ENCODE data around the gene EYA2. TPM values are rescaled to one million over a fixed set of nuclear protein-coding genes. Genes with fewer than 3 reads are reported as not detected.
A peak's percentile ranks its signal among the peaks of the same experiment; 100 is the strongest.

Gene EYA2
- total and polyA plus RNA-seq, 2 experiments from 2014 or later = 0.18 TPM; not detected in 1

GRCh38 chr20:47054945-47055344 lies 160.3 kb downstream of the EYA2 start:
- TF ChIP-seq EZH2phosphoT487 (IDR thresholded peaks at IDR 0.05; ENCODE audit: insufficient read depth, low read depth) (no peak), EZH2 (IDR thresholded peaks at IDR 0.05; ENCODE audit: insufficient read depth, poor library complexity, severe bottlenecking) (no peak)
- in situ Hi-C loops (cut with MboI) = no loop called here
- H3K4me1 ChIP-seq (ENCODE audit: insufficient read depth) = no peaks in the 10 kb centered on the region
- H2AFZ ChIP-seq = no peak overlapping the region
- no peaks in the 10 kb centered on the region for H4K20me1 ChIP-seq (ENCODE audit: insufficient read depth)
- no peaks in the 10 kb centered on the region for H3K9me2 ChIP-seq (ENCODE audit: insufficient read depth)
- peaks cover 7% of the 10 kb centered on the region; the same call in 1 of the 2 replicates for H3K27me3 ChIP-seq (replicated peaks; ENCODE audit: insufficient read depth)
- no peaks in the 10 kb centered on the region for H3K9me3 ChIP-seq (ENCODE audit: low read depth)
- DNase-seq = no peak
- H3K36me3 ChIP-seq (ENCODE audit: low read depth) = no peaks in the 10 kb centered on the region
- no peaks in the 10 kb centered on the region for H3F3A ChIP-seq (ENCODE audit: insufficient read depth)
- H3K9ac ChIP-seq = no peak overlapping the region
- WGBS, 2 experiments (ENCODE audit: low coverage in 1 of 2, low lambda C conversion rate in 2 of 2, missing lambda C conversion rate in 2 of 2) = 60 to 71% methylated on average over 6 of the region's 6 CpGs
- no peak overlapping the region for H3K4me3 ChIP-seq
- H3K27ac ChIP-seq = no peak overlapping the region
- no peak overlapping the region for H3K4me2 ChIP-seq (ENCODE audit: unreplicated experiment)
- no peaks in the 10 kb centered on the region for H3K79me2 ChIP-seq (ENCODE audit: insufficient read depth)

GRCh38 chr20:47055699-47056369 lies 161.2 kb downstream of the EYA2 start:
- DNase-seq = peak; percentile 47

GRCh38 chr20:47057661-47058060 lies 163.0 kb downstream of the EYA2 start:
- TF ChIP-seq EZH2 (IDR thresholded peaks at IDR 0.05; ENCODE audit: insufficient read depth, poor library complexity, severe bottlenecking) = no peak
- TF ChIP-seq EZH2phosphoT487 (IDR thresholded peaks at IDR 0.05; ENCODE audit: insufficient read depth, low read depth) = no peak
- WGBS, 2 experiments (ENCODE audit: low coverage in 1 of 2, low lambda C conversion rate in 2 of 2, missing lambda C conversion rate in 2 of 2) = 53 to 73% methylated on average over 3 of the region's 3 CpGs
- DNase-seq = no peak
- H4K20me1 ChIP-seq (ENCODE audit: insufficient read depth) = no peaks in the 10 kb centered on the region
- no peak overlapping the region for H3K27ac ChIP-seq
- no peaks in the 10 kb centered on the region for H3K9me3 ChIP-seq (ENCODE audit: low read depth)
- no peaks in the 10 kb centered on the region for H3K9me2 ChIP-seq (ENCODE audit: insufficient read depth)
- H3K79me2 ChIP-seq (ENCODE audit: insufficient read depth) = no peaks in the 10 kb centered on the region
- H3F3A ChIP-seq (ENCODE audit: insufficient read depth) = no peaks in the 10 kb centered on the region
- H3K4me1 ChIP-seq (ENCODE audit: insufficient read depth) = no peaks in the 10 kb centered on the region
- H3K4me2 ChIP-seq (ENCODE audit: unreplicated experiment) = no peak overlapping the region
- in situ Hi-C loops (cut with MboI) = no loop called here
- H3K36me3 ChIP-seq (ENCODE audit: low read depth) = no peaks in the 10 kb centered on the region
- no peak overlapping the region for H3K9ac ChIP-seq
- peaks cover 7% of the 10 kb centered on the region; the same call in 1 of the 2 replicates for H3K27me3 ChIP-seq (replicated peaks; ENCODE audit: insufficient read depth)
- no peak overlapping the region for H3K4me3 ChIP-seq
- no peak overlapping the region for H2AFZ ChIP-seq

More at GRCh38 chr20:47055699-47056369, 161.2 kb downstream of the EYA2 start:
- H3K27me3 ChIP-seq (replicated peaks; ENCODE audit: insufficient read depth) = peaks cover 7% of the 10 kb centered on the region; the same call in 1 of the 2 replicates
- H3K9me2 ChIP-seq (ENCODE audit: insufficient read depth) = no peaks in the 10 kb centered on the region
- H3K4me1 ChIP-seq (ENCODE audit: insufficient read depth) = no peaks in the 10 kb centered on the region
- H3K4me2 ChIP-seq (ENCODE audit: unreplicated experiment) = no peak overlapping the region
- H3K9me3 ChIP-seq (ENCODE audit: low read depth) = no peaks in the 10 kb centered on the region
- no peaks in the 10 kb centered on the region for H3F3A ChIP-seq (ENCODE audit: insufficient read depth)
- H3K36me3 ChIP-seq (ENCODE audit: low read depth) = no peaks in the 10 kb centered on the region
- no peak for TF ChIP-seq EZH2 (IDR thresholded peaks at IDR 0.05; ENCODE audit: insufficient read depth, poor library complexity, severe bottlenecking)
- no peak for TF ChIP-seq EZH2phosphoT487 (IDR thresholded peaks at IDR 0.05; ENCODE audit: insufficient read depth, low read depth)
- no peaks in the 10 kb centered on the region for H4K20me1 ChIP-seq (ENCODE audit: insufficient read depth)
- H3K27ac ChIP-seq = no peak overlapping the region
- 4 to 8% methylated on average over 13 of the region's 13 CpGs for WGBS, 2 experiments (ENCODE audit: low coverage in 1 of 2, low lambda C conversion rate in 2 of 2, missing lambda C conversion rate in 2 of 2)
- no peaks in the 10 kb centered on the region for H3K79me2 ChIP-seq (ENCODE audit: insufficient read depth)
- no peak overlapping the region for H3K4me3 ChIP-seq
- no peak overlapping the region for H2AFZ ChIP-seq
- H3K9ac ChIP-seq = no peak overlapping the region
- in situ Hi-C loops (cut with MboI) = no loop called here

- H3F3A ChIP-seq (ENCODE audit: insufficient read depth) = no peaks in the 10 kb centered on the region
- WGBS, 2 experiments (ENCODE audit: low coverage in 1 of 2, low lambda C conversion rate in 2 of 2, missing lambda C conversion rate in 2 of 2) = 61 to 73% methylated on average over 4 of the region's 4 CpGs
- in situ Hi-C loops (cut with MboI) = no loop called here
- H3K4me2 ChIP-seq (ENCODE audit: unreplicated experiment) = no peak overlapping the region
- no peaks in the 10 kb centered on the region for H3K36me3 ChIP-seq (ENCODE audit: low read depth)
- H3K79me2 ChIP-seq (ENCODE audit: insufficient read depth) = no peaks in the 10 kb centered on the region
- H3K9ac ChIP-seq = no peak overlapping the region
- no peaks in the 10 kb centered on the region for H3K9me3 ChIP-seq (ENCODE audit: low read depth)
- H3K4me1 ChIP-seq (ENCODE audit: insufficient read depth) = no peaks in the 10 kb centered on the region
- TF ChIP-seq EZH2phosphoT487 (IDR thresholded peaks at IDR 0.05; ENCODE audit: insufficient read depth, low read depth) (no peak), EZH2 (IDR thresholded peaks at IDR 0.05; ENCODE audit: insufficient read depth, poor library complexity, severe bottlenecking) (no peak)
- H2AFZ ChIP-seq = no peak overlapping the region
- no peak for DNase-seq
- no peaks in the 10 kb centered on the region for H3K9me2 ChIP-seq (ENCODE audit: insufficient read depth)
- no peaks in the 10 kb centered on the region for H4K20me1 ChIP-seq (ENCODE audit: insufficient read depth)
- peaks cover 7% of the 10 kb centered on the region; the same call in 1 of the 2 replicates for H3K27me3 ChIP-seq (replicated peaks; ENCODE audit: insufficient read depth)
- H3K4me3 ChIP-seq = no peak overlapping the region
- no peak overlapping the region for H3K27ac ChIP-seq
These were observed 163.6 kb downstream of the EYA2 start for GRCh38 chr20:47058236-47058635.

Data from GM23248 (cell line).